ENCODE measurements around the gene ST8SIA1.

Gene ST8SIA1

GRCh38 chr12:22318108-22318737 lies 16.3 kb downstream of the ST8SIA1 start:
- DNase-seq (ENCODE audit: low read depth in 2 of 2), result peak; percentile 19 to 44
- no peak for TF ChIP-seq CTCF (IDR thresholded peaks at IDR 0.05; ENCODE audit: low read depth, low read length)

GRCh38 chr12:22313963-22314330 lies 20.6 kb downstream of the ST8SIA1 start:
- no peak for TF ChIP-seq CTCF (IDR thresholded peaks at IDR 0.05; ENCODE audit: low read depth, low read length)
- no peak overlapping the region for H3K4me3 ChIP-seq (replicated peaks in 1 of 2; ENCODE audit: low read depth in 2 of 2, low read length in 2 of 2)
- DNase-seq (ENCODE audit: low read depth in 2 of 2), result no peak

More at GRCh38 chr12:22318108-22318737, 16.3 kb downstream of the ST8SIA1 start:
- H3K4me3 ChIP-seq (replicated peaks in 1 of 2; ENCODE audit: low read depth in 2 of 2, low read length in 2 of 2), result no peak overlapping the region

- H3K4me3 ChIP-seq (replicated peaks in 1 of 2; ENCODE audit: low read depth in 2 of 2, low read length in 2 of 2), result no peak overlapping the region
- no peak for TF ChIP-seq CTCF (IDR thresholded peaks at IDR 0.05; ENCODE audit: low read depth, low read length)
- DNase-seq (ENCODE audit: low read depth in 2 of 2), result peak; percentile 29 to 61
Observed at GRCh38 chr12:22313286-22313962, 21.1 kb downstream of the ST8SIA1 start.

- DNase-seq (ENCODE audit: low read depth in 2 of 2), result peak; percentile 95
- H3K4me3 ChIP-seq (replicated peaks in 1 of 2; ENCODE audit: low read depth in 2 of 2, low read length in 2 of 2), result no peak overlapping the region
- TF ChIP-seq CTCF (IDR thresholded peaks at IDR 0.05; ENCODE audit: low read depth, low read length), result no peak
Observed at GRCh38 chr12:22312336-22312735, 22.2 kb downstream of the ST8SIA1 start.

GRCh38 chr12:22310709-22311108 lies 23.8 kb downstream of the ST8SIA1 start:
- TF ChIP-seq CTCF (IDR thresholded peaks at IDR 0.05; ENCODE audit: low read depth, low read length), result no peak
- no peak overlapping the region for H3K4me3 ChIP-seq (replicated peaks in 1 of 2; ENCODE audit: low read depth in 2 of 2, low read length in 2 of 2)
- DNase-seq (ENCODE audit: low read depth in 2 of 2), result no peak

GRCh38 chr12:22310275-22310674 lies 24.2 kb downstream of the ST8SIA1 start:
- H3K4me3 ChIP-seq (replicated peaks in 1 of 2; ENCODE audit: low read depth in 2 of 2, low read length in 2 of 2), result no peak overlapping the region
- TF ChIP-seq CTCF (IDR thresholded peaks at IDR 0.05; ENCODE audit: low read depth, low read length), result no peak
- no peak for DNase-seq (ENCODE audit: low read depth in 2 of 2)
